HEK293 (cell line): ENCODE measurements around the gene FLRT1.

Experiments
- CTCF ChIA-PET: fragments of 350-600 bp; formaldehyde crosslinking; extraction: SDS; loops from one replicate; lab custom pipeline; 2021; ENCODE audit warnings: antibody characterized with exemption; lab: Yijun Ruan, JAX
- POLR2A ChIA-PET: fragments of 300-600 bp; formaldehyde crosslinking; extraction: SDS; loops from one replicate; lab custom pipeline; 2020; ENCODE audit warnings: antibody characterized with exemption, inconsistent platforms; lab: Yijun Ruan, JAX
- H3K27ac ChIP-seq: fragments of 200-500 bp; sonication (Bioruptor generic); 2 replicates; pipeline ENCODE4 v1.5.1; 2014; ENCODE audit warnings: low read depth, low read length, control low read depth, inconsistent platforms; ENCODE audit errors: extremely low read depth
- H3K36me3 ChIP-seq, 2 experiments: fragments of 200-500 bp in 1 of 2; sonication (Bioruptor generic) in 1 of 2; 1 replicate in 1 of 2; 2 replicates in 1 of 2; pipeline ENCODE4 v1.5.1; 2014 to 2017; ENCODE audit warnings: inconsistent platforms in 2 of 2, low read length in 2 of 2; ENCODE audit not compliant: control insufficient read depth in 2 of 2, insufficient read depth in 1 of 2
- H3K4me1 ChIP-seq: fragments of 200-500 bp; sonication (Bioruptor generic); 2 replicates; pipeline ENCODE4 v1.5.1; 2014; ENCODE audit warnings: mild to moderate bottlenecking, low read length, inconsistent platforms; ENCODE audit not compliant: control insufficient read depth, insufficient read depth
- H3K4me3 ChIP-seq: 2 replicates; pipeline ENCODE4 v1.5.1; 2011; ENCODE audit warnings: low read depth, mild to moderate bottlenecking, control low read depth, low read length, moderate library complexity
- H3K9me3 ChIP-seq: fragments of 200-500 bp; sonication (Bioruptor generic); 2 replicates; pipeline ENCODE4 v1.5.1; 2014; ENCODE audit warnings: low read depth, low read length, inconsistent platforms; ENCODE audit not compliant: control insufficient read depth, insufficient read depth
- PRDM1 ChIP-seq: fragments of 450-650 bp; formaldehyde crosslinking; IDR thresholded peaks from 2 replicates; pipeline ENCODE4; 2016; ENCODE audit warnings: missing biosample characterization, missing genetic modification characterization
- SP3 ChIP-seq: fragments of 450-650 bp; formaldehyde crosslinking; IDR thresholded peaks from 2 replicates; pipeline ENCODE4 v1.5.1; 2016; ENCODE audit warnings: missing biosample characterization, missing genetic modification characterization
- WT1 ChIP-seq: fragments of 450-650 bp; formaldehyde crosslinking; IDR thresholded peaks from 2 replicates; pipeline ENCODE4 v1.5.1; 2016; ENCODE audit warnings: missing biosample characterization, missing genetic modification characterization
- YY2 ChIP-seq: fragments of 450-650 bp; formaldehyde crosslinking; IDR thresholded peaks from 2 replicates; pipeline ENCODE4 v1.5.1; 2016; ENCODE audit warnings: missing biosample characterization, missing genetic modification characterization
- ZBTB26 ChIP-seq: fragments of 450-650 bp; formaldehyde crosslinking; optimal IDR thresholded peaks from 2 replicates; pipeline ENCODE3; 2016; ENCODE audit warnings: missing biosample characterization, mild to moderate bottlenecking, missing genetic modification characterization
- ZBTB7A ChIP-seq: fragments of 450-650 bp; formaldehyde crosslinking; IDR thresholded peaks from 2 replicates; pipeline ENCODE4 v1.5.1; 2016; ENCODE audit warnings: low read depth, missing biosample characterization, missing genetic modification characterization
- ZNF335 ChIP-seq: fragments of 450-650 bp; formaldehyde crosslinking; conservative IDR thresholded peaks from 2 replicates; pipeline ENCODE4 v1.5.1; 2016; ENCODE audit warnings: missing biosample characterization, missing genetic modification characterization
- ZNF510 ChIP-seq: fragments of 450-650 bp; formaldehyde crosslinking; IDR thresholded peaks from 2 replicates; pipeline ENCODE4 v1.5.1; 2018; ENCODE audit warnings: mild to moderate bottlenecking, missing genetic modification characterization, missing biosample characterization; ENCODE audit not compliant: insufficient replicate concordance
- ZNF600 ChIP-seq: fragments of 450-650 bp; formaldehyde crosslinking; IDR thresholded peaks from 2 replicates; pipeline ENCODE4 v1.5.1; 2016; ENCODE audit warnings: missing biosample characterization, missing genetic modification characterization
- ZNF623 ChIP-seq: fragments of 450-650 bp; formaldehyde crosslinking; IDR thresholded peaks from 2 replicates; pipeline ENCODE4 v1.5.1; 2016; ENCODE audit warnings: missing biosample characterization, missing genetic modification characterization
- ZNF677 ChIP-seq: fragments of 450-650 bp; IDR thresholded peaks from 2 replicates; pipeline ENCODE4 v1.5.0; 2018; ENCODE audit warnings: missing biosample characterization, mild to moderate bottlenecking, missing genetic modification characterization, moderate library complexity
- ZNF768 ChIP-seq: fragments of 450-650 bp; formaldehyde crosslinking; IDR thresholded peaks from 2 replicates; pipeline ENCODE4 v1.5.1; 2018; ENCODE audit warnings: missing biosample characterization, mild to moderate bottlenecking, missing genetic modification characterization
- TF ChIP-seq, protein P1 (sequence below): fragments of 450-650 bp; formaldehyde crosslinking; IDR thresholded peaks from 2 replicates; pipeline ENCODE4 v1.5.1; 2016; ENCODE audit warnings: missing biosample characterization, missing genetic modification characterization
- TF ChIP-seq, protein P2 (sequence below): fragments of 450-650 bp; formaldehyde crosslinking; IDR thresholded peaks from 2 replicates; pipeline ENCODE4 v1.5.1; 2017; ENCODE audit warnings: missing biosample characterization, missing genetic modification characterization
- TF ChIP-seq, protein P3 (sequence below): fragments of 450-650 bp; formaldehyde crosslinking; IDR thresholded peaks from 2 replicates; pipeline ENCODE4 v1.5.1; 2016; ENCODE audit warnings: missing biosample characterization, missing genetic modification characterization
- TF ChIP-seq, protein P4 (sequence below): fragments of 450-650 bp; formaldehyde crosslinking; IDR thresholded peaks from 2 replicates; pipeline ENCODE4 v1.5.1; 2016; ENCODE audit warnings: missing biosample characterization, missing genetic modification characterization, borderline replicate concordance

The FLRT1 gene

DNA sequence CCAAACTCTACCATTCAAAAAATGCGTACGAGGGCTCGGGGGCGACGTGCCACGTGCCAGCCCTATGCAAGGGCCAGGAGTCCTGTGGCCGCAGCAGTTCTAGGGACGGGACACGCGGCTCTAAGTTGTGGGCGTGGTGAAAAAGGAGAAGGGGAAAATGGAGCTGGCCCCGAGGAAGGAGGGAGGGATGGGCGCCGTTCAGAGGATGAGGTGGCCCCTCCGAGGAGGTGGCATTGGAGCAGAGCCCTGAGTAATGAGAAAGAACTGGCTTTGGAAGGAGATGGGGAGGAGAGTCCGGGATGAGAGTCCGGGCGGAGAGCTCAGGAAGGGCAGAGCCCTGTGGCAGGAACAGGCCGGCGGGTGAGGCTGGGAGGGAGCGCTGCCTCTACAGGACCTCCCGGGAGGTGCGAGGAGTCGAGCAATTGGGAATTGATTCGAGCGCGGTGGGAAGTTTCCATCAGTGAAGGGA lies 28.5 kb upstream of the FLRT1 start (continued):
- TF ChIP-seq, protein P1, sequence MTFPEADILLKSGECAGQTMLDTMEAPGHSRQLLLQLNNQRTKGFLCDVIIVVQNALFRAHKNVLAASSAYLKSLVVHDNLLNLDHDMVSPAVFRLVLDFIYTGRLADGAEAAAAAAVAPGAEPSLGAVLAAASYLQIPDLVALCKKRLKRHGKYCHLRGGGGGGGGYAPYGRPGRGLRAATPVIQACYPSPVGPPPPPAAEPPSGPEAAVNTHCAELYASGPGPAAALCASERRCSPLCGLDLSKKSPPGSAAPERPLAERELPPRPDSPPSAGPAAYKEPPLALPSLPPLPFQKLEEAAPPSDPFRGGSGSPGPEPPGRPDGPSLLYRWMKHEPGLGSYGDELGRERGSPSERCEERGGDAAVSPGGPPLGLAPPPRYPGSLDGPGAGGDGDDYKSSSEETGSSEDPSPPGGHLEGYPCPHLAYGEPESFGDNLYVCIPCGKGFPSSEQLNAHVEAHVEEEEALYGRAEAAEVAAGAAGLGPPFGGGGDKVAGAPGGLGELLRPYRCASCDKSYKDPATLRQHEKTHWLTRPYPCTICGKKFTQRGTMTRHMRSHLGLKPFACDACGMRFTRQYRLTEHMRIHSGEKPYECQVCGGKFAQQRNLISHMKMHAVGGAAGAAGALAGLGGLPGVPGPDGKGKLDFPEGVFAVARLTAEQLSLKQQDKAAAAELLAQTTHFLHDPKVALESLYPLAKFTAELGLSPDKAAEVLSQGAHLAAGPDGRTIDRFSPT (tag by site-specific recombination), result 0 out of 2 replicates have a peak, but pooled peaks have one; percentile 17
- TF ChIP-seq ZNF623, result peak; percentile 46
- TF ChIP-seq ZNF677, result no peak
- TF ChIP-seq ZBTB26, result no peak
- no peak for TF ChIP-seq ZNF510

GRCh38 chr11:64007629-64008282 lies 28.0 kb upstream of the FLRT1 start:
- H3K9me3 ChIP-seq, result no peaks in the 10 kb centered on the region
- ChIA-PET POLR2A (interaction anchor here (0.7 to 2.1 kb wide), 5 partner anchors 10 to 1126 kb away, joined by 3 to 5 read pairs (median 3); partner anchors contain the start of gene STIP1), CTCF (interaction anchor here (0.7 to 1.5 kb wide), 6 partner anchors 10 to 296 kb away, joined by 3 to 9 read pairs (median 3); no protein-coding TSS in a partner anchor)
- no peak overlapping the region for H3K27ac ChIP-seq
- no peaks in the 10 kb centered on the region for H3K4me1 ChIP-seq
- H3K36me3 ChIP-seq, result peaks cover 0 to 3% of the 10 kb centered on the region in 2 experiments; a peak in 1 of 3 replicates
- TF ChIP-seq WT1 (tag by site-specific recombination) (no peak), SP3 (tag by site-specific recombination) (no peak), ZNF623 (no peak), YY2 (no peak), ZNF335 (tag by site-specific recombination) (no peak), PRDM1 (tag by site-specific recombination) (peak; percentile 67), ZNF768 (tag by site-specific recombination) (no peak), ZBTB7A (no peak), ZNF600 (0 out of 2 replicates have a peak, but pooled peaks have one; percentile 39)
- TF ChIP-seq, protein P2, sequence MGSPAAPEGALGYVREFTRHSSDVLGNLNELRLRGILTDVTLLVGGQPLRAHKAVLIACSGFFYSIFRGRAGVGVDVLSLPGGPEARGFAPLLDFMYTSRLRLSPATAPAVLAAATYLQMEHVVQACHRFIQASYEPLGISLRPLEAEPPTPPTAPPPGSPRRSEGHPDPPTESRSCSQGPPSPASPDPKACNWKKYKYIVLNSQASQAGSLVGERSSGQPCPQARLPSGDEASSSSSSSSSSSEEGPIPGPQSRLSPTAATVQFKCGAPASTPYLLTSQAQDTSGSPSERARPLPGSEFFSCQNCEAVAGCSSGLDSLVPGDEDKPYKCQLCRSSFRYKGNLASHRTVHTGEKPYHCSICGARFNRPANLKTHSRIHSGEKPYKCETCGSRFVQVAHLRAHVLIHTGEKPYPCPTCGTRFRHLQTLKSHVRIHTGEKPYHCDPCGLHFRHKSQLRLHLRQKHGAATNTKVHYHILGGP (tag by site-specific recombination), result no peak
- TF ChIP-seq, protein P3, sequence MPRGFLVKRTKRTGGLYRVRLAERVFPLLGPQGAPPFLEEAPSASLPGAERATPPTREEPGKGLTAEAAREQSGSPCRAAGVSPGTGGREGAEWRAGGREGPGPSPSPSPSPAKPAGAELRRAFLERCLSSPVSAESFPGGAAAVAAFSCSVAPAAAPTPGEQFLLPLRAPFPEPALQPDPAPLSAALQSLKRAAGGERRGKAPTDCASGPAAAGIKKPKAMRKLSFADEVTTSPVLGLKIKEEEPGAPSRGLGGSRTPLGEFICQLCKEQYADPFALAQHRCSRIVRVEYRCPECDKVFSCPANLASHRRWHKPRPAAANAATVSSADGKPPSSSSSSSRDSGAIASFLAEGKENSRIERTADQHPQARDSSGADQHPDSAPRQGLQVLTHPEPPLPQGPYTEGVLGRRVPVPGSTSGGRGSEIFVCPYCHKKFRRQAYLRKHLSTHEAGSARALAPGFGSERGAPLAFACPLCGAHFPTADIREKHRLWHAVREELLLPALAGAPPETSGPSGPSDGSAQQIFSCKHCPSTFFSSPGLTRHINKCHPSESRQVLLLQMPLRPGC (tag by site-specific recombination), result no peak
- TF ChIP-seq, protein P4, sequence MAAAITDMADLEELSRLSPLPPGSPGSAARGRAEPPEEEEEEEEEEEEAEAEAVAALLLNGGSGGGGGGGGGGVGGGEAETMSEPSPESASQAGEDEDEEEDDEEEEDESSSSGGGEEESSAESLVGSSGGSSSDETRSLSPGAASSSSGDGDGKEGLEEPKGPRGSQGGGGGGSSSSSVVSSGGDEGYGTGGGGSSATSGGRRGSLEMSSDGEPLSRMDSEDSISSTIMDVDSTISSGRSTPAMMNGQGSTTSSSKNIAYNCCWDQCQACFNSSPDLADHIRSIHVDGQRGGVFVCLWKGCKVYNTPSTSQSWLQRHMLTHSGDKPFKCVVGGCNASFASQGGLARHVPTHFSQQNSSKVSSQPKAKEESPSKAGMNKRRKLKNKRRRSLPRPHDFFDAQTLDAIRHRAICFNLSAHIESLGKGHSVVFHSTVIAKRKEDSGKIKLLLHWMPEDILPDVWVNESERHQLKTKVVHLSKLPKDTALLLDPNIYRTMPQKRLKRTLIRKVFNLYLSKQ, result no peak
- no peak overlapping the region for H3K4me3 ChIP-seq
